LNCaP clone FGC (cell line): ENCODE measurements around the gene CAMK2N1.
A peak's percentile ranks its signal among the peaks of the same experiment; 100 is the strongest.
"Not testable (repeated sequence)": the region's sequence is repeated elsewhere in the genome, so short reads cannot be mapped to it uniquely, and the experiment has no call there.

Experiments
- DNase-seq: peaks from one replicate; pipeline ENCODE4 v3.0.0-alpha.2; 2011; ENCODE audit warnings: low read depth
- H3K4me3 ChIP-seq: 2 replicates; pipeline ENCODE4 v1.5.1; 2011; ENCODE audit warnings: mild to moderate bottlenecking, low read depth, low read length, control low read depth
- CTCF ChIP-seq: IDR thresholded peaks from 2 replicates; pipeline ENCODE4 v1.5.1; 2012; ENCODE audit warnings: mild to moderate bottlenecking; ENCODE audit not compliant: control insufficient read depth, insufficient read depth; ENCODE audit errors: extremely low read depth

Gene CAMK2N1

DNA sequence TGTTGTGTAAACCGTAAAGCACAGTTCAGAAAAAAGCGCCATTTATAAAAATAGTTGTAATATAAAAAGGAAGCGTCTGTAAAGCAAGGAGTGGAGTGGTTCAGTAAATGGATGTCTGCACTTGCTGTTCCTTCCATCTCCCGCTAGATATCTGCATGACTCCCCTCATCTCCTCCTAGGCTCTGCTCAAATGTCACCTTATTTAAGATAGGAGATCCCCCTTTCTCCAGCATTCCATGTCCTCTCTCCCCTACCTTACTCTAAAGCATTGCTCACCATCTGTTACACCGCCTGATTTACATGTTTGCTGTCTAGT, 21.2 kb upstream of the CAMK2N1 start:
- DNase-seq, result no peak
- H3K4me3 ChIP-seq, result peak overlapping the region; percentile 75
- TF ChIP-seq CTCF, result no peak

DNA sequence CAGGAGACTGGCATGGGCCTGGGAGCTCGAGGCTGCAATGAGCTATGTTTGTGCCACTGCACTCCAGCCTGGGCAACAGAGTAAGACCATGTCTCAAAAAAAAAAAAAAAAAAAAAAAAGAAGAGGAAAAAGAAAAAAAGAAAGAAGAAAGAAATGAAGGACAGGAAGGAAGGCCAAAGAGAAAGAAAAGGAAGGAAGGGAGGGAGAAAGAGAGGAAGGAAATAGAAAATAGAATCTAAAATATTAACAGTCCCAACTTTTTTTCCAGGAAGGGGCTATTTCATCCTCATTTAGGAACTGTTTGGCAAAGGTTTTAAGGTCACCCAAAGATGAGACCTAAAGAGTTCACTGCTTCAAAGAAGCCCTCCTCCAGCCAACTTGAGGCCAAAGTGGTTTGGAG, 19.5 kb upstream of the CAMK2N1 start:
- TF ChIP-seq CTCF, result no peak

GRCh38 chr1:20500716-20501115, 14.7 kb upstream of the CAMK2N1 start:
- DNase-seq, result no peak
- no peak for TF ChIP-seq CTCF
- H3K4me3 ChIP-seq, result no peak overlapping the region

More for the DNA sequence above, 19.5 kb upstream of the CAMK2N1 start:
- no peak overlapping the region for H3K4me3 ChIP-seq
- DNase-seq, result no peak

DNA sequence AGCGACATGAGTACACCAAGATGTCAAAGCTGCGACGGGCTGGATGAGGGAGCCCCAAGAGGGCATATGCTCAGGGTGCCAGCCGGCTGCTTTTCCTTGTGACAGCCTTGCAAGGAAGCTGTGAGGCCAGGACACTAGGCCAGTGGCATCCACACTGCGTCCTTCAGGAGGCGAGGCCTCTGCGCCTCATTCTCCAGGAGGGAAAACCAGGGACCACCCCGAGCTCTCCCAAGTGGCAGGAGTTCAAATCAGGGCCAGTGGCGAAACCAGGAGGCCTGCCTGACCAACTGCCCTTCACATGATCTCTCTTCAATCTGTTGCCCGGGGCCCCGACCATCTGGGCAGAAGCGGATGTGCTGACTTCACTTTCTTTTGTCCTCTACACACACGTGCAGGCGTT, 13.7 kb upstream of the CAMK2N1 start:
- TF ChIP-seq CTCF, result no peak
- no peak overlapping the region for H3K4me3 ChIP-seq
- DNase-seq, result no peak

DNA sequence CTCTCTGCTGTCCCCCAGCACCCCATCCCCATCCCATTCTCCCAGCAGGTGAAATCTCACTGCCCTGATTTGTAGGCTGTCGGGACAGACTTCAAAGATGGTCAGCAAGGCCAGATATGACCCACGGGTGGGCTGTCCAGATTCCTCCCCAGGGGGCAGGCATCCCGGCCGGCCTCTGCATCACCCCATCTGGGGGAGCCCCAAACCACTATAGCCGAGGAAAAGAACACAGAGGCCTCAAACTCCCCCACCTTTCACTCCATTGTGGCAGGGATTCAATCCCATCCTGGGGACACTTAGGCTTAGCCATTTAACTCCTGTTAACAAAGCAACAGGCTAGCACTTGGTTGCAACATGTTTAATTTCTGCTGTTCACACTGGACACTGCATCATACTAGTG, 13.1 kb upstream of the CAMK2N1 start:
- DNase-seq, result no peak

DNA sequence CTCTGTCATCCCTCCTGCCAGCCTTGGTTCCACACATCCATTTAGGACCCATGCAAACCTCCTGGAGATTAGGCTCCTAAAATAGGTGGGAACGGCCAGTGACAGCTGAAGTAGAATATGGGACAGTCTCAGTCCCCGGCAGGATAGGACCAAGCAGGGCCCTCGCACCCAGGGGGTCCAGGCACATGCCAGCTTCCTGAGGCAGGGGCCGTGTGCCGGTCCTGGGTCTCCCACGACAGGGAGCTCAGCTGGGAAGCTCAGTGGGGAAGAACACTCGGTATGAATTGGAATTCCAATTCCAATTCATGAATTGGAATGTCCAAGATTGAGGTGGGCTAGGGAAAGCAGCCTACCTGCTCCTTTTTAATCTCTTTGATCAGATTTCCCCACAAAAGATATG, 12.1 kb upstream of the CAMK2N1 start:
- DNase-seq, result no peak
- H3K4me3 ChIP-seq, result no peak overlapping the region
- no peak for TF ChIP-seq CTCF

More for the DNA sequence above, 13.1 kb upstream of the CAMK2N1 start:
- TF ChIP-seq CTCF, result no peak
- H3K4me3 ChIP-seq, result no peak overlapping the region

DNA sequence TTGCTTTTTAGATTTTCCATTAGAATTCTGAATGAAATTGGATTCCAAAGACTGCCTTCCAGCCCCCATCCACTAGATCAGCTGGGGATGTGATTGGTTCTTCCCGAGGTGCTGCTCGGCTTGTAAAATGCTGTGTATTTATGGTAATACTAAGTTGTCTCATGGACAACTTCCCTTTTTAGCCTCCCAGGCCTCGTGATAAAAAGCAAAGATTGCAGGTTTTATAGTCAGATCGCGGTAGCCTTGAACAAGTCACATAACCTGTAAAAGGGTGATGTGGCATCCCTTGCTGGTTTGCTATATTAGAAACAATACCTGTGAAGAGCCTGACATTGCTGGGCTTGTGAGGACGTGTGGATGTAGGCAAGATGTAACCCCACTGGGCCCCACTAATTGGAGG, 11.5 kb upstream of the CAMK2N1 start:
- no peak for TF ChIP-seq CTCF
- DNase-seq, result no peak
- no peak overlapping the region for H3K4me3 ChIP-seq

DNA sequence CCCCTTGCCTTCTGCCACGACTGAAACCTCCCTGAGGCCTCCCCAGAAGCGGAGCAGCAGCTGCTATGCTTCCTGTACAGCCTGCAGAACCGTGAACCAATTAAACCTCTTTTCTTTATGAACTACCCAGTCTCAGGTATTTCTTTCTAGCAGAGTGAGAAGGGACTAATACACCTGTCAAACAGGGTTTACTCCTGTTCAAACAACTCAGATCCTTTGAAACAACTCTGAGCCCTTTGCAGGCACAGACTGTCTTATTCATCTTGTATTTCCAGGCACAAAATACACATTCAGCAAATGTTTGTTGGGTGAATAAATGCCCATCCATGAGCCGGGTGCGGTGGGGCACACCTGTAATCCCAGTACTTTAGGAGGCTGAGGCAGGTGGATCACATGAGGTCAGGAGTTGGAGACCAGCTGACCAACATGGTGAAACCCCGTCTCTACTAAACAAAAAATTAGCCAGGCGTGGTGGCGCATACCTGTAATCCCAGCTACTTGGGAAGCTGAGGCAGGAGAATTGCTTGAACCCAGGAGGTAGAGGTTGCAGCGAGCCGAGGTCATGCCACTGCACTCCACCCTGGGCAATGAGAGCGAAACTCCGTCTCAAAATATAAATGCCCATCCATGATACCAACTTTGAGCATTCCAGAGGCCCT, 10.8 kb upstream of the CAMK2N1 start:
- DNase-seq, result not testable (repeated sequence)

More for the DNA sequence above, 10.8 kb upstream of the CAMK2N1 start:
- not testable (repeated sequence) for H3K4me3 ChIP-seq
